GM18861 (cell line): ENCODE measurements around the gene SYPL2.

Experiments used
- ATAC-seq: cut with Tn5 transposase; IDR thresholded peaks from one replicate; pipeline ENCODE4 v1.9.1; 2021; ENCODE audit not compliant: unreplicated experiment

Gene SYPL2

GRCh38 chr1:109513110-109513710 lies 46.9 kb downstream of the SYPL2 start:
- no peak for ATAC-seq

- no peak for ATAC-seq
These were observed 48.5 kb downstream of the SYPL2 start for GRCh38 chr1:109514846-109515245.

GRCh38 chr1:109516872-109517271 lies 50.5 kb downstream of the SYPL2 start:
- no peak for ATAC-seq

- ATAC-seq = no peak
These were observed 51.0 kb downstream of the SYPL2 start for GRCh38 chr1:109517337-109517736.

GRCh38 chr1:109521002-109521951 lies 54.9 kb downstream of the SYPL2 start:
- ATAC-seq = no peak

GRCh38 chr1:109522026-109522425 lies 55.7 kb downstream of the SYPL2 start:
- no peak for ATAC-seq

- no peak for ATAC-seq
These were observed 57.4 kb downstream of the SYPL2 start for GRCh38 chr1:109523706-109524105.

GRCh38 chr1:109527098-109527811 lies 60.9 kb downstream of the SYPL2 start:
- no peak for ATAC-seq

GRCh38 chr1:109527846-109528695 lies 61.7 kb downstream of the SYPL2 start:
- no peak for ATAC-seq

GRCh38 chr1:109528712-109529111 lies 62.4 kb downstream of the SYPL2 start:
- no peak for ATAC-seq

- no peak for ATAC-seq
These were observed 63.6 kb downstream of the SYPL2 start for GRCh38 chr1:109529881-109530456.

- no peak for ATAC-seq
These were observed 64.2 kb downstream of the SYPL2 start for GRCh38 chr1:109530457-109531087.

- no peak for ATAC-seq
These were observed 65.0 kb downstream of the SYPL2 start for GRCh38 chr1:109531380-109531779.
